Middle frontal gyrus (tissue), 1 donor: Measurements from ENCODE around the gene IDS.
"Not testable (repeated sequence)": the region's sequence is repeated elsewhere in the genome, so short reads cannot be mapped to it uniquely, and the experiment has no call there.

Experiments
- DNase-seq: peaks from one replicate; pipeline ENCODE4 v3.0.0-alpha.2; 2015; ENCODE audit warnings: low spot score; ENCODE audit errors: extremely low spot score

Gene IDS, protein sequence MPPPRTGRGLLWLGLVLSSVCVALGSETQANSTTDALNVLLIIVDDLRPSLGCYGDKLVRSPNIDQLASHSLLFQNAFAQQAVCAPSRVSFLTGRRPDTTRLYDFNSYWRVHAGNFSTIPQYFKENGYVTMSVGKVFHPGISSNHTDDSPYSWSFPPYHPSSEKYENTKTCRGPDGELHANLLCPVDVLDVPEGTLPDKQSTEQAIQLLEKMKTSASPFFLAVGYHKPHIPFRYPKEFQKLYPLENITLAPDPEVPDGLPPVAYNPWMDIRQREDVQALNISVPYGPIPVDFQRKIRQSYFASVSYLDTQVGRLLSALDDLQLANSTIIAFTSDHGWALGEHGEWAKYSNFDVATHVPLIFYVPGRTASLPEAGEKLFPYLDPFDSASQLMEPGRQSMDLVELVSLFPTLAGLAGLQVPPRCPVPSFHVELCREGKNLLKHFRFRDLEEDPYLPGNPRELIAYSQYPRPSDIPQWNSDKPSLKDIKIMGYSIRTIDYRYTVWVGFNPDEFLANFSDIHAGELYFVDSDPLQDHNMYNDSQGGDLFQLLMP

DNA sequence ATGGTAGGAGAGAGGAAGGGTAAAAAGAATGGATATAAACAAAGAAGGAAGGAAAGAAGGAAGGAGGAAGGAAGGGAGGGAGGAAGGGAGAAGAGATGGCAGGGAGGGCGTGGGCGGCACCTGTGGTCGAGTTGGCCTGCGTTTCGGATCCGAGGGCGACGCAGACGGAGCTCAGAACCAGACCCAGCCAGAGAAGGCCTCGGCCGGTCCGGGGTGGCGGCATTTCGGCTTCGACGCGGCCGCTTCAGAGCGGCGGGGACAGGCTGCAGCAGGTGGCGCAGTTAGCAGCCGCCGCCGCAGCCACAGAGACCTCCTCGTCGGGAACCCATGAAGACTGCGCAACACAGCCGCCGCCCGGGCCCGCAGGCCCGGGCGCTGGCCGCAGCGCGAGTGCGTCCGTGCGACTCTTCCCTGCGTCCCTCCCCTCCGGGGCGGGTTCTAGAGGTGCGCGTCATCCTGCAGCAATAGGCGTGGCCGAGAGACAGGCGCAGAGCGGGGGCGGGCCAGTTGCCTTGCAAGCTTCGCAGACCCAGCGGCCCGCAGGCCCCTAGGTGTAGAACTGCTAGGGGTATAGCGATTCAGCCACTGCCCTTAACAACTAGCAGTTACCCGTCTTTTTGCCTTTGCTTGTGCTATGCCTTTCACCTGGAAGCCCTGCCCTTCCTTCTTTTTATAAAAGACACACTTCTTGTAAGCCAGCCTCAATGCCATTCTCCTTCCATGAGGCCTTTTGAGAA is at the start of gene IDS:
Gene IDS, minus strand, starts transcription at position 392 of the 737 bp plus-strand sequence. Its CDS starts 169 bp downstream, at position 223.
- peak; percentile 74 for DNase-seq

DNA sequence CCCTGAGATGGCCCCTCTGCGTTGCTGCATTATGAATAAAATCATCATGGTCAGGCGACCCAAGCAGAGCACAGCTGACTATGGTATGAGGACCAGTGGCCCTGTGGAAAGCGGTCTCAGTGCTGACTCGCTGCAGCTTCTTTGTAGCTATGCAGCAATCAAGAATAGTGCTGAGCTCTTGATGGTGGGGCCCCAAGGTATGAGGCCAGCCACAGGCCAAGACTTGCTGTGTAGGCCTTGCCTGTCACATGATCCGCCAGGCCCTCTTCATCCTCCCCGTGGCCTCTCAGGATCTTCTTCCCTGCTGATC is 46.8 kb upstream of the IDS start:
- DNase-seq, result not testable (repeated sequence)

DNA sequence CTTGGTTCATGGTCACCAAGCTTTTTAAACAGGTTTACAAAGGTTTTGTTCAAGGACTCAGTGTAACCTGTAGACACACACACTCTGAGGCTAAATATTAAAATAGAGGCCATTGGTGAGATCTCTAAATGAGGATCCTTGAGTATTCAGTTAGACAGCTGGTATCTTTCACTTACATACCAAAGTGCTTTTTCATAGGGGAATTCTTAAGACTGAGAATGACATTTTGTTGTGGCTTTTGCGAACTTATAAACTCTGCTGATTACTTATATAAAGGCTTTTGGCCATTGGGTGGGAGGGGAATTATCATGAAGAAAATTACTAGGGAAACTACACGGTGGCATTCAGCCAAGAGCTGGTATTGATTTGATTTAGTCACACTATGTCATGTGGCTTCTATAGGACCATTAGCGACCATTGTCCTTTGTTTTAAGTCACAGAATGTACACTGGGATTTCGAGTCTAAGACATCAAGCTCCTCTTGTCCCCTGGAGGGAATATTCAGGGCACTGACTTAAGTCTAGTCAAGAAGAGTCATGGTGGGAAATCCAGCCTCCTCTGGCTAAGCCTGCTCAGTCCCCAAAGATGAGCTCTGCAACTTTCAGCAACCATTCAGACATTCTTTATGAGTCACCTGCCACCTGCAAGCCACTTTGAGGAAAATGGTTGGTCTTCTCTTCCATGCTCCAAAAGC is 46.3 kb upstream of the IDS start:
- not testable (repeated sequence) for DNase-seq

DNA sequence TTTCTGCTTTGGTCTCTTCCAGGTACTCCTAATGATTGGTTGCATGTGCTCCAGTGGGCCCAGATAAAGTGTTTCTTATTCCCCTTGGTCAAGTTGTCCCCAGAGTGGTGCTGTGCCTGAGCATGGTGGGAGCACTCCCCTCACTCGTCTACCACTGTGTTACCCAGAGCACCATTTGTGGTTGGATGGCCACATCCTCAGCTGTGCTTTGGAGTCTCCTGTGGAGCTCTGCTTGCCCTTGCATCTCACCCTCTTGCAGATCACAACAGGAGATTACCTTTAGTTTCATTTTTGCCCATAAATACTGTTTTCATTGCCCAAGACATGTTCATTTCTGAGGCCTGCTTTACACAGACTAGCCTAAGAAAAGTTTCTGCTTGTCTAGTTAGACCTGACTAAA is 45.3 kb upstream of the IDS start:
- DNase-seq, result not testable (repeated sequence)

DNA sequence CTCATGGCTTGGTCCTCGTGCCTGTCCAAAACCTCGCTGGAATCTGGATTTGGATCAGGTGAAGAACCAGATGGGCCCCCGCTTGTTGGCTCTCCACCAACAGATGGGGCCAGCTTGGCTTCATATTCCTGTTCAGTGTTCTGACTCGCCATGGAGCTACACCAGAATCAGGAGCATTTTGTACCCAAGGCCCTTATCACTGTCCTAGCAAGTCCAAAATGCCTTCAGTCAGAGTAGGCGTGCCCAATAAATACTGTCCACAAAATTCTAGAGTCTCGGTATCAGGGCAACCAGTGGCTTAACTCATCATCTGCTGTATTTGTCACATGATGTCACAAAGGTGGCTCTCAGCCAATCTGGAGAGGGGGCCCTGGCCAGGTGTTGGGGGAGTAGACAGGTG is 44.6 kb upstream of the IDS start, which contains the start of gene HSFX3:
Gene HSFX3, minus strand, starts transcription at position 224 of the 400 bp plus-strand sequence. Its CDS starts 72 bp downstream, at position 152.
- not testable (repeated sequence) for DNase-seq

DNA sequence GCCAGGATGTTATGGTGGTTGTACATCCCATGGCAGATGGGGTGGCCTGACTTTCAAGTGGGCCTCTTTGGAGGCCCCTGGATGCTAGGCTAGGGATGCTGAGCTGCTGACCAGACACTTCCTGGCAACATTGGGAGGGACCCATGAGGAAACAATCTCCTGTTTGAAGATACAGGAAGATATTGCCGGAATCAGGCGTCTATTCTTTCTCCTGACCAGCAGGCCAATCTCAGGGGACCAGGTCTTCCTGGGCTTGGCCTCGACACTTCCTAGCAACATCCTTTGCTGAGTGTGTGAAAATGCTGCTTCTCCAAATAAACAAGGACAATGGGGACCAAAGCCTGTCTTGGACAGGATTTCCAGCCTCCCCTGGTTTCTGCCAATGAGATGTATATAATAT is 42.7 kb upstream of the IDS start:
- not testable (repeated sequence) for DNase-seq

DNA sequence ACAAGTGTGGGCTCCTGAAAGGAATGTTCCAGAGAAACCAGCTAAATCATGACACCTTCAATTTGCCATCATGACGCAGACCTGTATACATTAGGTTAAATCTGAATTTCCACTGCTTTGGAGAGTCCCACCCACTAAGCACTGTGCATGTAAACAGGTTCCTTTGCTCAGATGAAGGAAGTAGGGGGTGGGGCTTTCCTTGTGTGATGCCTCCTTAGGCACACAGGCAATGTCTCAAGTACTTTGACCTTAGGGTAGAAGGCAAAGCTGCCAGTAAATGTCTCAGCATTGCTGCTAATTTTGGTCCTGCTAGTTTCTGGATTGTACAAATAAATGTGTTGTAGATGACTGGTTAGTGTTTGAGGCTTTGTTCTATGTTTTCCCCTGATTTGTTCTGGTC is 41.9 kb upstream of the IDS start:
- DNase-seq, result not testable (repeated sequence)

DNA sequence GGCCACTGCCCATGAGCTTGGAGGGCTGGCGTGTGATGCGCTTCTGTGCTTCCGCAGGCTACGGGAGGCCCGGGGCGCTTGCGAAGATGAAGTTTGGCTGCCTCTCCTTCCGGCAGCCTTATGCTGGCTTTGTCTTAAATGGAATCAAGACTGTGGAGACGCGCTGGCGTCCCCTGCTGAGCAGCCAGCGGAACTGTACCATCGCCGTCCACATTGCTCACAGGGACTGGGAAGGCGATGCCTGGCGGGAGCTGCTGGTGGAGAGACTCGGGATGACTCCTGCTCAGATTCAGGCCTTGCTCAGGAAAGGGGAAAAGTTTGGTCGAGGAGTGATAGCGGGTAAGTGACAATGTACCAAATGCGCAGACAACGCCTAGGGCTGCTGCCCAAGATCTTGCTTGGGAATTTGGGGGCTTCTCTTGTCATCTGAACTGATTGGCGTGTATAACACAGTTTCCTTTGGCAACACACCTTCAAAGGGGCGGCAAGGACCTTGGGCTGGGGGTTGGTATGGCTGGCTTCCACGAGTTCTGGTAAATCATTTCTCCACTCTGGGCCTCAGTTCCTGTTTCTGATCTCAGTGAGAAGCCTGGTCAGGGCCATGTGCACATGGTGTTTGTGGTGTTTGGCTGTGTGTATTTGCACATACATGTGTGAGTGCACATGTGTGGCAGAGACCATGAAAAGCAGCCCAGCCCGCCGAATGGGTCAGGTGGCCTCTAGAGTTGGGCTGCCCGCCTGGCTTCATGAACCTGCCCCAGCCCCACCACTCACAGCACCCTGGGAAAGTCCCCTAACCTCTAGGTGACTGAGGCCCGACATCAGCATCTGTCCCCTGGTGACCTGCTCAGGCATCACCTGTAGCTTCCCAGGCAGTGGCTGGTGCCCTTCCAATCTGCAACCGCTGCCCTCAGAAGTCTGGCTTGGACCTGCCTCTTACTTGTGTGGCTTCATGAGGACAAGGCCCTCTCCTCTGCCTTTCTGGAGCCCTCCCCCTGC is 40.7 kb upstream of the IDS start:
- not testable (repeated sequence) for DNase-seq

DNA sequence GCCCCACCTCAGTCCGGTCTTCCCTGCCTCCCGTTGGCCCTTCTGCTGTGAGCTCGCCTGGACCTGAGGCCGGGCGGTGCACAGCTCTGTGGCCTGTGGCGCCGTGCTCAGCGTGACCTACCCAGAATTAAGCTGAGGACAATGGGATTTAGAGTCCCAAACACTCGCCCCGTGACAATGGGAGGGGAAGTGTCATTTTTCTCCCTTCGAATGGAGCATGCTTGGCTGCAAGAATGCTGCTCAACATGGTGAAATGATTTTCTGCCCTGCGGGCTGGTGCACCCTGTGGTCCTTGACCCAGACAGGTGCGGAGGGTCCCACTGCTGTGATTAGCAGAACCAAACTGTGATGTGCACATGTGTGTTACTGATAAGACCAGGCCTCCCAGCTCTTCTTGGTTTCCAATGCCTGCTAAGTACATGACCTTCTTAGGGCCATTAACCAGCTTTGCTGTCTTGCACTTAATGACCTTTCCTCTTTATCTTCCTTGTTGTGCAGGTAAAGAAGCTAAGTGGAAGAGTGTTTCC is 36.5 kb upstream of the IDS start:
- no peak for DNase-seq

DNA sequence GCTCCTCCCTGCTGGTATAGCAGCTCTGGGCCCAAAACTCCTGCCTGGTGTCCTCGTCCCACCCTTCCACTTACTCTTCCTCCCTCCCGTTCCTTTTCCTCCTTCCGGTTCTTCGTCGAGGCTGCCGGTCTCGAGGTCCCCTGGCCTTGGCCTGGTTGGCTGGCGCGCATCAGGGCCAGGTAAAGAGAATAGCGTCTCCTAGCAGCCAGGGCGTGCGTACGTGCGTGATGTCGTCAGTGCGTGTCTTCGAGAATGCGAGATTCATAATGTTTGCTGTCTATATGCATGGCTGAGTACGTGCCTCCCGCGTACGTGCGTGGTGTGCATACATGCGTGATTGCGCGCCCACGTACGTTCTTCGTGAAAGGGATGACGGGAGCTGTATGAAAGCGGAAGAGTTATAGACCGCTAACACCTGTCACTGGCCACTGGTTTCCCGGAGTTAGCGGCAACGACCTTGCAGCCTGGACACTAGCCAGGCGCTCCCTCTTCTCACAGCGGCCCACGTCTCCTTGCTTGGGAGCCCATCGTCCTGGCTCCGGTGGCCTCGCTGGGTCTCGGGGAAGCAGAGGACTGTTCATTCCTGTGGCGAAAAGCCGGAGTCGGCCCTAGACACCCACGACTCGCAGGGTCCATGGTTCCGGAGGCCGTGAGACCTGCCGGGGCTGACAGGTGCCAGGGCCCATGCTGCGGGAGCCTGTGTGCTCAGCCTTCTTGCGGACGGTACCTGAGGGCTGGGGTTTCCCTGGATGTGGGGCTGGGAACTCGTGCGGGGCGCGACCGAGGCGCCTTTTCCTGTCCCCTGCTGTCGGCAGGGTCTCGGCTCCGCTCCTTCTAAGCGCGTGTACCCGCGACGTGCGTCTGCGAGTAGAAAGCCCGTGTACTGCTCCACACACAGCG is 35.8 kb upstream of the IDS start, which contains the start of gene EOLA1:
Gene EOLA1, plus strand, starts transcription at position 392 of the 900 bp plus-strand sequence. CDS start 4,619 bp downstream, outside the sequence.
- peak; percentile 73 for DNase-seq

DNA sequence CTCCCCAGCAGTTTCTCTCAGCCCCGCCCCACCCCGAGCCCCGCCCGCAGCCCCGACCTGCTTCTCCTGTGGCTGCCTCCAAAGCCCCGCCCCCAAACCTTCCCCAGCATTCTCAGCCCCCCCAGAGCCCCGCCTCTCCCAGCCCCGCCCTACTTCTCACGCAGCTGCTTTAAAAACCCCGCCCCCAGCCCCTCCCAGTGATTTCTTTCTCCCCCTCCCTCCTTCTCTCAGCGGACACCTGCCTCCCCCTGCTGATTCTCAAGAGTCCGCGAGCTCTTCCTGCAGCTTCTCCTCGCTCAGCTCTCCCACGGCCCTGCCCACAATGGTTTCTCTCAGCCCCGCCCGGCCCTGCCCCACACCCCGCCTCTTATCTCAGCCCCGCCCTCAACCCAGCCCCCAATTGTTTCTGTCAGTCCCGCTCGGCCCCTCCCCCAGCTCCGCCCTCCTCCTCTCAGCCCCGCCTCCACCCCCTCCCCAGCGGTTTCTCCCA is 35.1 kb upstream of the IDS start:
- peak; percentile 28 for DNase-seq

DNA sequence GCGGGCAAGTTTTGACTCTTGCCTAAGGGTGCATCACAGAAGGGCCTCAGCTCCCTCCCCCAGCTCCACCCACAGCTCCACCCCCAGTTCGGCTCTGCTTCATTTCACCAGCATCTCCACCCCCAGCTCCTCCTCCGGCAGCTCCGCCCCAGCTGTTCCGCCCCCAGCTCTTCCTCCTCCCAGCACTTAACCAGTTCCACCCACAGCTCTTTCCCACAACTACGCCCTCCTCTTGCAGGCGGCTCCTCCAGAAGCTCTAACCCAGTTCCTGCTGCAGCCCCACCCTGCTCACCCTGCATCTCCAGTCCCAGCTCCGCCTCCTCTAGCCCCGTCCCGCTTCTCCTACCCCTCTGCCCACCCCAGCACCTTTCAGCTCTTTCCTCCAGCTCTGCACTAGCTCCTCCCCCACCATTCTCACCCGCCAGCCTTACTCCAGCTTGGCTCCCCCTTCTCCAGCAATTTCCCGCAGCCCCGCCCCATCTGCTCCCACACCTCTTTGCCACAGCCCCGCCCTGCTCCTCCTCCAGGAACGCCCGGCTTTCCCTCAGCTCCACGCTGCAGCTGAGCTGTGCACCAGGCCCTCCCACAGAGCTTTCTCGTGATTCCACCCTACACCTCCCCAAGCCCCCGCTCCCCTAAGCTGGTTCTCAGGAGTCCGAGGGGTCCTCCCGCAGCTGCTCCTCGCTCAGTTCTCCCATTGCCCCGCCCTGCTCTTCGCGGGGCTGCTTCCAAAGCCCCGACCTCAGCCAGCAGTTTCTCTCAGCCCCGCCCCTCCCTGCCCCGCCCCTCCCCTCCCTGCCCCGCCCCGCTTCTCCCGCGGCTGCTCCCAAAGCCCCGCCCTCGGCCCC is 34.4 kb upstream of the IDS start:
- peak; percentile 16 for DNase-seq

DNA sequence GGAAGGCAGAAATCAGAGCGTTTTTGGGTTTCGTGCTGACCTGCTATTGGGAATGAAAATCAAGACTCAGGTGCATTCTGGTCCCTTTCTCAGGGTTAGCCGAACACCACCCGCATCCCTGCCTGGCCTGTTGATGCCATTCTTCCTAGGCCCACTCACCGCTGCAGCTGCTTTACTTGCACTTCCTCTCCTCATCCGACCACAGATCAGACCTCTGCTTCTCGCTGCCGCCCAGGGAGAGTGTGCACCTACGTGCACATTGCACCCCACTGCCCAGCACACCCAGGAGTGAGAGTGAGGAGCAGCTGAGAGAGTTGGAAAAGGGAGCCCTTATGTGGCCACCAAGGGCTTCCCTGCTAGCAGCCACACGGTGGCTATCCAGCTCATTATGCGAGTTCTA is 32.4 kb upstream of the IDS start:
- DNase-seq, result not testable (repeated sequence)

DNA sequence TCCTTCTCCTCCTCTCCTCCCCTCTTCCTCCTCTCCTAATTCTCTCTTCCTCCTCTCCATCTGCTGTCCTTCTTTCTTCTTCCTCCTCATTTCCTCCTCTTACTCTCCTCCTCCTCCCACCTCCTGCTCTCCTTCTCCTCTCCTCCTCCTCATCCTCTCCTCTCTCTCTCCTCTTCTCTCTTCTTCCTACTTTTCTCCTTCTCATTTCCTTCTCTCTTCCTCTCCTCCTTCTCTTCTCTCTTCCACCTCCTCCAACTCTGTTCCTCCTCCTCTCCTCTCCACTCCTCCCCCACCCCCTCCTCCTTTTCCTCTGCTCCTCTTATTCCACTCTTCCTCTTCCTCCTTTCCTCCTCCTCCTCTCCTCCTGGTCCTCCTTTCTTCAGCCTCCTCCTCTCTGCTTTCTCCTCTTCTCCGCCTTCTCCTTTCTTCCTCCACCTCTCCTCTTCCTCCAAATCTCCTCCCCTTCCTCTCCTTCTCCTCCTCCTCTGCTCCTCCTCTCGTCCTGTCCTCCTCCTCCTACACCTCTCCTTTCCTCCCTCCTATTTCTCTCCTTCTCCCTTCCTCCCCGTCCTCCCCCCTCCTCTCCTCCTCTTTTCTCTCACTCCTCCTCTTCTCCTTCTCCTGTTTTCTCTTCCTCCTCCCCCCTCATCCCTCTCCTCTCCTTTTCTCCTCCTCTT is 30.0 kb upstream of the IDS start:
- not testable (repeated sequence) for DNase-seq

DNA sequence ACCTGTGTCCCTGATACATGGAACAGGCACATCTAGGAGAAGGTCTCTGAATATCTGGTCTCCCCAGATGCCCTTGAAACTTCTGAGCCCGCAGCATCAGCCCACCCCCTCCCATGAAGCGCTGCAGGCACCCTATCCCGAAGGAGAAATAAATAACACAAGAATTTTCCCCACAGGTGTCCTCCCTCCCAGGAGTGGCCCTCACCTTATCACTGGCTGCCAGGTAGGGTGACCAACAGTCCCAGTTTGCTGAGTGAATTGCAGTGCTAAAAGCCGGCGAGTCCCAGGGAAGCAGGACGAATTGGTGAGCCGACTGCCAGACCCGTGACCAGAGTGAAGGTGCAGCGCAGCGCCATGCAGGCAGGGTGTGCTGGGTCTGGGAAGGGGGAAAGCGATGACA is 28.9 kb upstream of the IDS start:
- not testable (repeated sequence) for DNase-seq

DNA sequence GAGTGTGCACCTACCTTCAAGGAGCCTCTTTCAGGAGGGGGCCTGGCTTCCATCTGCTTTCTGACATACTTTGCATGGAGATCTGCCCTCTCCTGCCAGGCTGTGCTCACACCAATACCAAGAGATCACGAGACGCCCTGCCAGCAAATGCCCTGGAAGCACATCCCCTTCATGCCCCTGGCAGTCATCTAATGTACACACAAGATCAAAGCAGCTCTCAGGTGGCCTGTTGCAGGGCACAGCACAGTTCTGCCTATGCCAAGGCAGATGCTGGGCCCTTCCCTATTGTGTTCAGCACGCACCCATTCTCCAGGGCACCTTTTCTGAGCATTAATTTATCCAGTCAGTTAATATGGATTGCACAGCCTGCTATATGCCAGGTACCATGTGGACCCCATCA is 27.8 kb upstream of the IDS start:
- not testable (repeated sequence) for DNase-seq

DNA sequence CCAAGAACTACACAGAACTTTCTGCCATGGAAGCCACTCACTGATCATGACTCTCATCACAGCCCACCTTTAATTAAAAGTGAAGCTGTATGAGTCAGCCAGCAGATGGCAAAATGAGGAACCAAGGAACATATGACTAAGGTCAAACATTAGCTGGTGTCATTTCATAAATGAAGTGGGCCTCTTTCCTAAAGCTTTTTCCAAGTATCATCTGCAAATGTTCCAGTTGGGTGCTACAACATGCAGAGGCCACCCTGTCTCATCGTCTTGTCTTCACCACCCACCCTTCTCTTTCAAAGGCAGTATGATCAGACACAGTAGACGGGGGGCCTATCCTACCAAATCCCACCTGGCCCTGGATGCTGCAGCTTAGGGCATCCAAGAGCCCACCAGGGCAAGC is 26.5 kb upstream of the IDS start:
- DNase-seq, result no peak
